Activated naive CD4-positive, alpha-beta T cell treated with Interleukin-2 at 50 U/mL for 16 hours (primary cell): ENCODE measurements around the gene INHBC.
"Not testable (repeated sequence)": the region's sequence is repeated elsewhere in the genome, so short reads cannot be mapped to it uniquely, and the experiment has no call there.

Source experiments
- DNase-seq: peaks from one replicate; pipeline ENCODE4 v3.0.0-alpha.2; 2020

The INHBC gene

GRCh38 chr12:57488402-57489156 lies 54.0 kb downstream of the INHBC start:
- DNase-seq, result no peak

- no peak for DNase-seq
These were observed 54.6 kb downstream of the INHBC start for GRCh38 chr12:57489157-57489641.

- DNase-seq, result no peak
These were observed 55.5 kb downstream of the INHBC start for GRCh38 chr12:57490126-57490525.

GRCh38 chr12:57491393-57492280 lies 57.1 kb downstream of the INHBC start:
- DNase-seq, result no peak

- DNase-seq, result not testable (repeated sequence)
These were observed 60.6 kb downstream of the INHBC start for GRCh38 chr12:57495051-57495701.

GRCh38 chr12:57496822-57497221 lies 62.2 kb downstream of the INHBC start:
- no peak for DNase-seq

GRCh38 chr12:57497223-57498131 lies 62.9 kb downstream of the INHBC start:
- no peak for DNase-seq

GRCh38 chr12:57498132-57498502 lies 63.5 kb downstream of the INHBC start:
- no peak for DNase-seq

- DNase-seq, result no peak
These were observed 64.0 kb downstream of the INHBC start for GRCh38 chr12:57498571-57498970.

GRCh38 chr12:57500213-57500612 lies 65.6 kb downstream of the INHBC start:
- DNase-seq, result no peak
